ENCODE measurements around the gene TRIM49B.
"Not testable (repeated sequence)": the region's sequence is repeated elsewhere in the genome, so short reads cannot be mapped to it uniquely, and the experiment has no call there.

The TRIM49B gene

DNA sequence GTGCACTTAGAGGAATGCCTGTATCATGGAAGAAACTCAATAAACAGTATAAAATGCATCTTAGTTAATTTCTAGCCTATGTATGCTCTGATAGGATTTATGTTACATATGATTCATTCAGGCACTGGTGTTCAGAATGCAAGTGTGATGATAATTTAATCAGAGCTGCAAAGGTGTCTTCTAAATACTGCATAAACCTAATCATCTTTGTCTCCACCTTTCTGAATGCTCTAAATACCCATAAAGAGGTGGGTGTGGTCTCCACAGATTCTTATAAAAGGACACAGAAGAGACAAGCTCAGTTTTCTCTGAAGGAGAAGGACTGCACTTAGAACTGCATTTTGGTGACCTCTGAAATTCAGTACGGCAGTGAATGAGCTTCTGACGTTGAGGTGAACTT is at the start of gene TRIM49B:
TSS of gene TRIM49B (plus strand) at position 301 of the 400 bp plus-strand sequence. CDS start 2,777 bp downstream, outside the sequence.
- not testable (repeated sequence) for DNase-seq (ENCODE audit: low read depth); H3K4me3 ChIP-seq (ENCODE audit: low read length)

DNA sequence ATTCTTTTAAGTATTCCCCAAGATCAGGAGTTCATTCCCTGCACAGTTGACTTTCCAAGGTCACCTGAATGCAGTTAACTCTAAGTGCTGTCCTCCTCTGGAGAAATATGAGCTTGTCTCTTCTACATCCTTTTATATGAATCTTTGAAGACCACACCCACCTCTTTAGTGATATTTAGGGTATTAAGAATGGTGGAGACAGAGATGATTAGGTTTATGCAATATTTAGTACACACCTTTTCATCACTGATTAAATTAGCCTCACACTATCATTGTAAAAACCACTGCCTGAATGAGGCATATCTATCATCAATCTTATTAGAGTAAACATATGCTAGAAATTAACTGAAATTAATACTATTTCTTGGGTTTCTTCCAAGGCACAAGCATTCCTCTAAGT is 44.8 kb upstream of the TRIM49B start, which contains the start of gene TRIM51G:
TSS of gene TRIM51G (minus strand) at position 101 of the 400 bp plus-strand sequence. CDS start 2,190 bp downstream, outside the sequence.
- DNase-seq (ENCODE audit: low read depth): not testable (repeated sequence)

DNA sequence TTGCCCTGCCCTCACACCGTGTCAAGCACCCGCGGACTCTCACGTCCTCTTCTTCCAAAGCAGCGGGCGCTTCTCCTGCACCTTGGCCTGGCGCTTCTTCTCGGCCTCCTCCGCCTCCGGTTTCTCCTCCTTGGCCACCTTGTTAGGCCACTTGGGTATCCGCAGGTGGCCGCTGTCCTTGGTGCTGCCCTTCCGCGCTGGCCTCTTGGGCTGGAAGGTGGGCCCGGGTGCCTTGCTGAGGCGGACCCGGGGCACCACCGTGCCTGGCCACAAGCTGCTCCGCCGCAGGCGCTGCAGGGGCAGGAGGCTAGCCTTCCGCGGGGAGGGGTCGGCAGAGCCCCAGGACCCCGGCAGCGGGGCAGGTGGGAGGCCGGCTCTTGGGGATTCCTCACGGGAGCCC is 19.6 kb downstream of the TRIM49B start:
- H3K4me3 ChIP-seq (ENCODE audit: low read length); DNase-seq (ENCODE audit: low read depth): not testable (repeated sequence)

More for the DNA sequence above, 44.8 kb upstream of the TRIM49B start, which contains the start of gene TRIM51G:
- H3K4me3 ChIP-seq (ENCODE audit: low read length): not testable (repeated sequence)

DNA sequence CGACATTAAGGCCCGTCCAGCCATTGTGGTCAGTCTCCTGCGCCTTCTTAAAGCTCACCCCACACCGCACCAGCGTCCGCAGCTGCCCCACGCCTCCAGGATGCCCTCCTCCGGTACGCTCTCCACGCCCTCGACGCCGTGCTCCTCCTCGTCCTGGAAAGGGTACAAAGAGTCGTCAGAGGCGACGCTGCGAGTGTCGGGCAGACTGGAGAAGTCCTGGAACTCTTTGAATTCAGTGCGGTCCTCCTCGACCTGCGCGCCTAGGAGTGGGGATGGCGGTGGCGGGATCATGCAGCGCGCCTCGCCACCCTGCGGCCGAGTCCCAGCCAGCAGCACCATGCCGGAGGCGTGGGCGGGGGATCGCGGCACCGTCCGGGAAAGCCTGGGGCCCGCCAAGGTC is 21.2 kb downstream of the TRIM49B start:
- H3K4me3 ChIP-seq (ENCODE audit: low read length); DNase-seq (ENCODE audit: low read depth): not testable (repeated sequence)

DNA sequence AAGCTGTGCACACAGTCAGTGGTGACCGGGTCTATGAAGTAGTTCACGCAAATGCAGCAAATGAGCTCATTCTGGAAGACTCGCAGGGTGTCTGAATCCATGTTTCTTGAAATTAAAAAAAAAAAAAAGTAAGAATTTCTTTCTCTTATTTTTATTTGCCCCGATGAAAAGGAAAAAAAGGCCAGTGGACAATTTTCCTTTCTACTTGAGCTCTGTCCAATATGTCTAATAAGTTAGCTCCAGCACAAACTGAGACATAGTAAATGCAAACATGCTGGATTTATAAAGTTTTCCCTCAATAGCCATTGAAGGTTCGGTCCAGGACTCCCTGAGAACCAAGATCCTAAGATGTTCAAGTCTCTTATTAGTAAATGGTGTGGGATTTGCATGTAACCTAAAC is 30.4 kb downstream of the TRIM49B start, which contains the start of gene TRIM64C:
TSS of gene TRIM64C (minus strand) at position 101 of the 400 bp plus-strand sequence. CDS start at position 101, 0 bp downstream.
- not testable (repeated sequence) for DNase-seq (ENCODE audit: low read depth); H3K4me3 ChIP-seq (ENCODE audit: low read length)

DNA sequence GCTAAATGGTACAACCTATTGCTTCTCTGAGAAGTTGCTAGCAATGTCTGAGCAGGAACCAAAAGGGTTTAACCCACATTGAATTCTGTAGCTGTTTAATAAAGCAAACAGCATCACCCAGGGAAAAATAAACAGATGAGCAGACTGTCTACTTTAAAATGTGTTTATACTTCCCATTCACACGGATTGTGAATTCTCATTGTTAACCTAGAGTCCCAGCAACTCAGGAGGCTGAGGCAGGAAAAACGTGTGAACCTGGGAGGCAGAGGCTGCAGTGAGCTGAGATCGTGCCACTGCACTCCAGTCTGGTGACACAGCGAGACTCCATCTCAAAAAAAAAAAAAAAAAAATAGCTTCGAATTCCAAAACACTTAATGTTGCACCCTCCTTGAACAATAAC is 41.3 kb downstream of the TRIM49B start:
- H3K4me3 ChIP-seq (ENCODE audit: low read length); DNase-seq (ENCODE audit: low read depth): not testable (repeated sequence)
